ENCODE results near the gene EIPR1. TPM values are rescaled to one million over a fixed set of nuclear protein-coding genes. Genes with fewer than 3 reads are reported as not detected.
A peak's percentile ranks its signal among the peaks of the same experiment; 100 is the strongest.
"Not testable (repeated sequence)": the region's sequence is repeated elsewhere in the genome, so short reads cannot be mapped to it uniquely, and the experiment has no call there.

The EIPR1 gene
- total RNA-seq, 1 donor from 2014 or later: 46.4 TPM

DNA sequence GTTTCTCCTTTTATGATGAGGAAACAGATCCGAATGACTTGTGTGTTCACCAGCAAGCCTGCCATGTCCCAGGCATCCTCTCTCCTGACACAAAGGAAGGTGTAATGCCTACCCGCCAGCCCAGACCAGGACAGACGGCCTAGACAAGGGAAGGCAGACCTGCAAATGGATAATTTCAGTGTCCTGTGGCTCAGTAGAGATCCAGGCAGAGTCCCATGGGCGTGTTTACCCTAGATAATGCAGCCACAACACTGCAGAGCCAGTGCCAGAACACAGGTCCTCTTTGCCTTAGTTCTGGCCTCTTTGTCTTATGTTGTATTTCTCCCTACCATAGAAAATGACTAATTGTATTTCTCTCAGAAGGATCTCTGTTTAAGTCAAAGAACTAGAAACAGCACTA is 14.6 kb upstream of the EIPR1 start:
- DNase-seq (ENCODE audit: low spot score): no peak
- Mint-ChIP-seq H3K36me3 (ENCODE audit: low read depth) (peaks cover 86% of the 10 kb centered on the region), H3K27ac (no peak overlapping the region), H3K27me3 (ENCODE audit: low read depth) (no peaks in the 10 kb centered on the region), H3K4me3 (ENCODE audit: low read depth) (no peak overlapping the region), H3K9me3 (peaks cover 27% of the 10 kb centered on the region), H3K4me1 (ENCODE audit: low read depth) (no peaks in the 10 kb centered on the region)
- intact Hi-C loops (cut with micrococcal nuclease): no loop called here

DNA sequence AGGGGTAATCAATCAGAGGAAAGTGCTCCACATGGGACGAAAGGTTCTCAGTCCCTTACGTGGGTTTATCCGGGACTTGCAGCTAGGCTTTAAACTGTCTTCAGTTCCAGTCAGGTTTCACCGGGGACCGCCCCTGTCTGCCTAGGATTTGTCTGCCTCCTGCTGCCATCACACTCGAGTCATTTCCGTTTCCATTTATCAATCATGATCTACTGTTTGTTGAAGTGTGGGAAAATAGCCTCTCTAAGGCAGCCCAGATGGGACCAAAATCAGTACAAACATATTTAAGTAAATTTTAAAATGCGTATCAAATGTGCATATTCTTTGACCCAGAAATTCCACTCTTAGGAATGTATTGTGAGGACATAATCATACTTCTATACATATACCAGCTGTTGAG is 12.4 kb upstream of the EIPR1 start:
- no peaks in the 10 kb centered on the region for H3K4me1 Mint-ChIP-seq (ENCODE audit: low read depth)
- DNase-seq (ENCODE audit: low spot score): no peak
- H3K27ac Mint-ChIP-seq: no peak overlapping the region
- H3K9me3 Mint-ChIP-seq: peaks cover 8% of the 10 kb centered on the region
- no peak overlapping the region for H3K4me3 Mint-ChIP-seq (ENCODE audit: low read depth)
- no peaks in the 10 kb centered on the region for H3K27me3 Mint-ChIP-seq (ENCODE audit: low read depth)
- H3K36me3 Mint-ChIP-seq (ENCODE audit: low read depth): peaks cover 68% of the 10 kb centered on the region
- intact Hi-C loops (cut with micrococcal nuclease): no loop called here

DNA sequence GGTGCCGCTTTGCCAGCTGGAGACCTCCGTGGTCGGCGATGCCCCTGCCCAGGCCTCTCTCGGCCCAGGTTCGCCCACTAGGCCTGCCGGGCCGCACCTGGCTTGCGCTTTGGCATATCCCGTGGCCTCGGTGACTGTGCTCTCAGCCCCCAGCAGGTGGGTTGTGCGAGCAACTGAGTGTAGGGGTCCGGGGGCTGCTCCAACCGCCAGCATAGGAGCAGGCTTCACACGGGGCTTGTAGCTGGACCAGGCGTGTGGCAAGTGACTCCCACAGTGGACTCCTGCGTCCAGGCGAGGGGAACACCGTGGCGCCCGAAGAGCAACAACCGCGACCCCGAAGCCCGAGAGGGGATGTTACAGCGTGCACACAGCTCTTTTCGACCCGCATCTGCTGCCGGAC is 11.6 kb upstream of the EIPR1 start:
- H3K9me3 Mint-ChIP-seq: no peaks in the 10 kb centered on the region
- H3K4me3 Mint-ChIP-seq (ENCODE audit: low read depth): no peak overlapping the region
- DNase-seq (ENCODE audit: low spot score): no peak
- H3K4me1 Mint-ChIP-seq (ENCODE audit: low read depth): peaks cover 5% of the 10 kb centered on the region
- no peaks in the 10 kb centered on the region for H3K27me3 Mint-ChIP-seq (ENCODE audit: low read depth)
- H3K27ac Mint-ChIP-seq: no peak overlapping the region
- peaks cover 64% of the 10 kb centered on the region for H3K36me3 Mint-ChIP-seq (ENCODE audit: low read depth)
- intact Hi-C loops (cut with micrococcal nuclease): no loop called here

DNA sequence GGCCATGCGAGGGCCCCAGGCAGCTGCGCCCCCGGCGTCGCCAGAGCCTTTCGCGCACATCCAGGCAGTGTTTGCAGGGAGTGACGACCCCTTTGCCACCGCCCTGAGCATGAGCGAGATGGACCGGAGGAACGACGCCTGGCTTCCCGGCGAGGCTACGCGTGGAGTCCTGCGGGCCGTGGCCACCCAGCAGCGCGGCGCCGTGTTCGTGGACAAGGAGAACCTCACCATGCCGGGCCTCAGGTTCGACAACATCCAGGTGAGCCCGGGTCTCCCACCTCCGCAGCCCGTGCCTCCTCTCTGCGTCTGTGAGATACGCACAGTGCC is 10.8 kb upstream of the EIPR1 start:
- Mint-ChIP-seq H3K9me3 (no peaks in the 10 kb centered on the region), H3K27me3 (ENCODE audit: low read depth) (no peaks in the 10 kb centered on the region), H3K4me1 (ENCODE audit: low read depth) (peaks cover 5% of the 10 kb centered on the region), H3K27ac (no peak overlapping the region), H3K36me3 (ENCODE audit: low read depth) (peaks cover 56% of the 10 kb centered on the region), H3K4me3 (ENCODE audit: low read depth) (no peak overlapping the region)
- DNase-seq (ENCODE audit: low spot score): no peak
- intact Hi-C loops (cut with micrococcal nuclease): no loop called here

DNA sequence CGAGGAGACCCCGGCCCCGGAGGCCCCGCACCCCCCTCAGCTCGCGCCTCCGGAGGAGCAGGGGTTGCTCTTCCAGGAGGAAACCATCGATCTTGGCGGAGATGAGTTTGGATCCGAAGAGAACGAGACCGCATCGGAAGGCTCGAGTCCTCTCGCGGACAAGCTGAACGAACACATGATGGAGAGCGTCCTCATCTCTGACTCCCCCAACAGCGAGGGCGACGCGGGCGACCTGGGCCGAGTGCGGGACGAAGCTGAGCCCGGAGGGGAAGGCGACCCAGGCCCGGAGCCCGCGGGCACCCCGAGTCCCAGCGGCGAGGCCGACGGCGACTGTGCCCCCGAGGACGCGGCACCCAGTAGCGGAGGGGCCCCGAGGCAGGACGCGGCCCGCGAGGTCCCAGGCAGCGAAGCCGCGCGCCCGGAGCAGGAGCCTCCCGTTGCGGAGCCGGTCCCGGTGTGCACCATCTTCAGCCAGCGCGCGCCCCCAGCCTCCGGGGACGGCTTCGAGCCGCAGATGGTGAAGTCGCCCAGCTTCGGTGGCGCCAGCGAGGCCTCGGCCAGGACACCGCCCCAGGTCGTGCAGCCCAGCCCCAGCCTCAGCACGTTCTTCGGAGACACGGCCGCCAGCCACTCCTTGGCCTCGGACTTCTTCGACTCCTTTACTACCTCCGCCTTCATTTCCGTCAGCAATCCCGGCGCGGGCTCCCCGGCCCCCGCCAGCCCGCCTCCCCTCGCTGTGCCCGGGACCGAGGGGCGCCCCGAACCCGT is 10.2 kb upstream of the EIPR1 start:
- no peak overlapping the region for H3K4me3 Mint-ChIP-seq (ENCODE audit: low read depth)
- H3K9me3 Mint-ChIP-seq: no peaks in the 10 kb centered on the region
- H3K27ac Mint-ChIP-seq: no peak overlapping the region
- no peak for DNase-seq (ENCODE audit: low spot score)
- H3K27me3 Mint-ChIP-seq (ENCODE audit: low read depth): no peaks in the 10 kb centered on the region
- intact Hi-C loops (cut with micrococcal nuclease): no loop called here
- peaks cover 52% of the 10 kb centered on the region for H3K36me3 Mint-ChIP-seq (ENCODE audit: low read depth)
- peaks cover 5% of the 10 kb centered on the region for H3K4me1 Mint-ChIP-seq (ENCODE audit: low read depth)

DNA sequence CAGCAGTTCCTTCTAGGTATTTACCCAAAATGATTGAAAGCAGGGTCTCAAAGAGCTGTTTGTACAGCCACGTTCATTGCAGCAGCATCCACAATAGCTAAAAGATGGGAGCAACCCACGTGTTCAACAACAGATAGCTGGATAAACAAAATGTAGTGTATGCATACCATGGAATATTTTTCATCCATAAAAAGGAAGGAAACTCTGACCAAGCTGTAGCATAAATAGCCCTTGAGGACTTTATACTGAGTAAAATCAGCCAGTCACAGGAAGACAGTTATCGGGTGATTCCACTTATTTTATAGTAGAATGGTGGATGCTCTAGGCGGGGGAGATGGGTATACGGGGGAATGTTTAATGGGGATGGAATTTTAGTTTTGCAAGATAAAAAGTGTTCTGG is 9.4 kb upstream of the EIPR1 start:
- Mint-ChIP-seq H3K36me3 (ENCODE audit: low read depth) (peaks cover 44% of the 10 kb centered on the region), H3K4me3 (ENCODE audit: low read depth) (no peak overlapping the region), H3K27ac (no peak overlapping the region), H3K9me3 (no peaks in the 10 kb centered on the region), H3K27me3 (ENCODE audit: low read depth) (no peaks in the 10 kb centered on the region), H3K4me1 (ENCODE audit: low read depth) (peaks cover 5% of the 10 kb centered on the region)
- no peak for DNase-seq (ENCODE audit: low spot score)
- intact Hi-C loops (cut with micrococcal nuclease): no loop called here

DNA sequence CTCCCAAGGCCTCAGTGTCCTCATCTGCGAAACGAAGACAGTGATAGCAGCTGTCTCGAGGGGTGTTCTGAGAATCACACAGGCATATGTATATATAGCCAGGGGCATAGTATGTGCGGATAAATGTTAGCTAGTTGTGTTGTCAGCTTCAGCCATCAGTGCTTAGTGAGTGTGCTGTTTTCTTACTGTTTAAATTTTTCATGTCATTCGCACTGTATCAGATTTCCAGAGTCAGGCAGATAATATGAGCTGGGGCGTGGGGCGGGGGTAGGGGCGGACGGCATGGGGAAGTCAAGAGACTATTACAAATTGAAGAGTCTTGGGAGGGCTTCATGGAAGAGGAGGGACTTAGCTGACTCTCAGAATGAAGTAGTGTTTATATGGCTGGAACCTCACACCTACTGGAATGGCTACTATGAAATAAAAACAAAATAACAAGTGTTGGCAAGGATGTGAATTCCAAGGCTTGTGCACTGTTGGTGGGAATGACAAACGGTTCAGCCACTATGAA is 8.9 kb upstream of the EIPR1 start:
- DNase-seq (ENCODE audit: low spot score): no peak
- H3K27ac Mint-ChIP-seq: no peak overlapping the region
- H3K9me3 Mint-ChIP-seq: no peaks in the 10 kb centered on the region
- peaks cover 43% of the 10 kb centered on the region for H3K36me3 Mint-ChIP-seq (ENCODE audit: low read depth)
- no peak overlapping the region for H3K4me3 Mint-ChIP-seq (ENCODE audit: low read depth)
- peaks cover 9% of the 10 kb centered on the region for H3K4me1 Mint-ChIP-seq (ENCODE audit: low read depth)
- no peaks in the 10 kb centered on the region for H3K27me3 Mint-ChIP-seq (ENCODE audit: low read depth)
- intact Hi-C loops (cut with micrococcal nuclease): no loop called here

DNA sequence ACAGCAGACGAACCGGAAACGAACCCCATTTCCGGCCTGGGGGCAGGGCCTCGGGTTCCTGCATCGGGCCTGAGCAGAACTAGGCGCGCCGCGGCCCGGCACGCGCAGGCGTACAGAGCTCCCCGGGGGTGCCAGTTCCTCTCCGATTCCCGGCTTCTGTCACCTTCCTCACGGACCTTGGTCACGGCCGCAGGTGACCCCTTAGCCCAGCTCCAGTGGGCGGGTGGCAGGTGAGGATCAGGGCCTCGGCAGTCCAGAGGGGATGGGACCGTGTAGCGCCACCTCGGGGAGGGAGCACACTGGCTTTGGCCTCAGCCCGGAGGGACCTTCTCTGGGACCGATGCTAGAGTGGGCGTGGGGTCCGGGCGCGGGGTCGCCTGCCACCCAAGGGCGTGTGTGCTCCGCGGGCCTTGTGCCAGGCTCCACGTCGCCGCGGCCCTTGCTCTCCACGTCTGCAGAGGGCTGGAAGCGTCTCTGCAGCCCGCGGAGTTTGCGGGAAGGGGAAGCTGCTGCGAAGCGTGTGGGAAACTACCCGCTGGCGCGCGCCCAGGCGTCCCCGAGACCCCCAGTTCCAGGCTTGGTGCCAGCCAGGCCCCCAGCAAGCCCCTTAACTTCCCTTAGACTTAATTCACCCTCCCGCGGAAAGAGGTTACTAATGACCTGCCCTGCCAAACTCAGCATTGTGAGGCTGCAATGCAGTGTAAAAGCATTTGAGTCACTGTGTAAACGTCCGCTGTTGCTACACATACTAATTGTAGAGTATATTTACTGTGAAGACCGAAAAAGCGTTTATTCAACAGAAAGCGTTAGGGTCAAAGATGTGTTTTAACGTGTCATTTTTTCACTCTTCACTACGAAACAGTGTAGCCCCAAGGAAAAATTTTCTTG is 2.3 kb upstream of the EIPR1 start, which contains the start of gene TRAPPC12:
TRAPPC12 (plus strand) TSS at position 48 of the 888 bp plus-strand sequence. CDS start 7,930 bp downstream, outside the sequence.
- DNase-seq (ENCODE audit: low spot score): peak; percentile 91
- peaks cover 33% of the 10 kb centered on the region for H3K4me1 Mint-ChIP-seq (ENCODE audit: low read depth)
- peak within 1 kb of the TSS; percentile 97 for H3K27ac Mint-ChIP-seq
- H3K9me3 Mint-ChIP-seq: no peaks in the 10 kb centered on the region
- no peaks in the 10 kb centered on the region for H3K27me3 Mint-ChIP-seq (ENCODE audit: low read depth)
- intact Hi-C loops (cut with micrococcal nuclease): loop anchor here (1.0 to 2.0 kb wide), 2 partner anchors 271 to 767 kb away; no protein-coding TSS in a partner anchor
- H3K36me3 Mint-ChIP-seq (ENCODE audit: low read depth): peaks cover 35% of the 10 kb centered on the region
- peak within 1 kb of the TSS; percentile 97 for H3K4me3 Mint-ChIP-seq (ENCODE audit: low read depth)

DNA sequence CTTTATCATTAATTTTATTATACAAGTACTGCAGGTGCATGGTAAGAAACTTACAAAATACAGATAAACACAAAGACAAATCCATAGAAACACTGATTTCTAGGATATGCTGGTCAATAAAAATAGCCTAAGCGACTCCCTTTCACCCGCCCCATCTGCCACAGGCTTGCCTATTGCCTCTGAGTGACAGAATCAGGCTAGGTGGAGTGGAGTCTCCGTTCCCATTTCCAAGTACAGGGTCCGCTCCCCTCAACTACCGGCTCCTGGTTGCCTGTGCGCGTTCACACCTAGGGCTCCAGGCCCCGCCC is 1.7 kb upstream of the EIPR1 start:
- DNase-seq (ENCODE audit: low spot score): no peak
- H3K4me1 Mint-ChIP-seq (ENCODE audit: low read depth): peaks cover 27% of the 10 kb centered on the region
- H3K4me3 Mint-ChIP-seq (ENCODE audit: low read depth): peak overlapping the region; percentile 97
- H3K9me3 Mint-ChIP-seq: no peaks in the 10 kb centered on the region
- peaks cover 31% of the 10 kb centered on the region for H3K36me3 Mint-ChIP-seq (ENCODE audit: low read depth)
- H3K27me3 Mint-ChIP-seq (ENCODE audit: low read depth): no peaks in the 10 kb centered on the region
- peak overlapping the region; percentile 97 for H3K27ac Mint-ChIP-seq
- intact Hi-C loops (cut with micrococcal nuclease): loop anchor here (1.0 to 2.0 kb wide), 2 partner anchors 272 to 766 kb away; no protein-coding TSS in a partner anchor

DNA sequence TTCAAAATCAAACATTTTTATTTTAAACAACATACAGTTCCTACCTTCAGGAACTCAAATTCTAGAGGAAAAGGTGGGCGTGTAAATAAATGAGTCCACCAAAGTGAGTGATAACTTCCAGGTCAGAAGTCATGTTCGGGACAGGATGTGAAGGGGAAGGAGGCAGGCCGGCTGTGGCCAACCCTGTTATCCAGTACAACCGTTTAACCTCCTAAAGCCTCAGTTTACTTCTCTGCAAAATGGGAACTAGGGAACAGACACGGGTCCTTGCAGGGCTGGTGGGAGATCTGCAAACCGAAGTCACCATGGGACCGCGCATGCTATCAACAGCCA is 373 bp downstream of the EIPR1 start:
- DNase-seq (ENCODE audit: low spot score): no peak
- intact Hi-C loops (cut with micrococcal nuclease): loop anchor here (1.0 kb wide), 4 partner anchors 142 to 198 kb away; partner anchors contain the start of genes ADI1, RNASEH1 and RPS7
- Mint-ChIP-seq H3K27me3 (ENCODE audit: low read depth) (no peaks in the 10 kb centered on the region), H3K27ac (peak overlapping the region; percentile 97), H3K36me3 (ENCODE audit: low read depth) (peaks cover 31% of the 10 kb centered on the region), H3K9me3 (no peaks in the 10 kb centered on the region), H3K4me1 (ENCODE audit: low read depth) (peaks cover 27% of the 10 kb centered on the region), H3K4me3 (ENCODE audit: low read depth) (peak overlapping the region; percentile 97)

DNA sequence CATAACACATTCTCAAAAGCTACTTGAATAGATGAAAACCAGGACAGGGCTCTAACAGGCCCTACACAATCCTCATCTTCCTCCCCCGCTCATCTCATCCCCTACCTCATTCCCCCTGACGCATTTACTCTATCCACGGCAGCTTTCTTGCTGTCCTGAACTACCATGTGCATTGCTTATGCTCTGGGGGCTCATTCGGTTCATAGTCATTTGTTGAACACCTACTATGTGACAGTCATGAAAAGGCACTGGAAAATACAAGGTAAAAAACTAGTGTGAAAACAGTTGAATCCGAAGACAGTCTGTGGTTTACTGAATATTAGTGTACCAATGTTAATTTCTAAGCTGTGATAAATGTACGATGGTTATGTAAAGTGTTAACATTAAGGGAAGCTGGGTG is 797 bp downstream of the EIPR1 start:
- Mint-ChIP-seq H3K36me3 (ENCODE audit: low read depth) (peaks cover 29% of the 10 kb centered on the region), H3K27me3 (ENCODE audit: low read depth) (no peaks in the 10 kb centered on the region), H3K4me1 (ENCODE audit: low read depth) (peaks cover 26% of the 10 kb centered on the region), H3K4me3 (ENCODE audit: low read depth) (peak overlapping the region; percentile 97), H3K27ac (peak overlapping the region; percentile 97), H3K9me3 (no peaks in the 10 kb centered on the region)
- DNase-seq (ENCODE audit: low spot score): no peak
- intact Hi-C loops (cut with micrococcal nuclease): loop anchor here (1.0 kb wide), 4 partner anchors 142 to 198 kb away; partner anchors contain the start of genes ADI1, RNASEH1 and RPS7

DNA sequence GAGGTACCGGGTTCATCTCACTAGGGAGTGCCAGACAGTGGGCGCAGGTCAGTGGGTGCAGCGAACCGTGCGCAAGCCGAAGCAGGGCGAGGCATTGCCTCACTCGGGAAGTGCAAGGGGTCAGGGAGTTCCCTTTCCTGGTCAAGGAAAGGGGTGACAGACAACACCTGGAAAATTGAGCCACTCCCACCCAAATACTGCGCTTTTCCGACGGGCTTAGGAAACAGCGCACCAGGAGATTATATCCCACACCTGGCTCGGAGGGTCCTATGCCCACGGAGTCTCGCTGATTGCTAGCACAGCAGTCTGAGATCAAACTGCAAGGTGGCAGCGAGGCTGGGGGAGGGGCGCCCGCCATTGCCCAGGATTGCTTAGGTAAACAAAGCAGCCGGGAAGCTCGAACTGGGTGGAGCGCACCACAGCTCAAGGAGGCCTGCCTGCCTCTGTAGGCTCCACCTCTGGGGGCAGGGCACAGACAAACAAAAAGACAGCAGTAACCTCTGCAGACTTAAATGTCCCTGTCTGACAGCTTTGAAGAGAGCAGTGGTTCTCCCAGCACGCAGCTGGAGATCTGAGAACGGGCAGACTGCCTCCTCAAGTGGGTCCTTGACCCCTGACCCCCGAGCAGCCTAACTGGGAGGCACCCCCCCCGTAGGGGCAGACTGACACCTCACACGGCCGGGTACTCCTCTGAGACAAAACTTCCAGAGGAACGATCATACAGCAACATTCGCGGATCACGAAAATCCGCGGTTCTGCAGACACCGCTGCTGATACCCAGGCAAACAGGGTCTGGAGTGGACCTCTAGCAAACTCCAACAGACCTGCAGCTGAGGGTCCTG is 8.1 kb downstream of the EIPR1 start:
- DNase-seq (ENCODE audit: low spot score); H3K4me1 Mint-ChIP-seq (ENCODE audit: low read depth); H3K27ac Mint-ChIP-seq; H3K4me3 Mint-ChIP-seq (ENCODE audit: low read depth); H3K36me3 Mint-ChIP-seq (ENCODE audit: low read depth); intact Hi-C loops (cut with micrococcal nuclease); H3K27me3 Mint-ChIP-seq (ENCODE audit: low read depth); H3K9me3 Mint-ChIP-seq: not testable (repeated sequence)

Data from activated T-helper 2 cell treated with anti-CD3 and anti-CD28 coated beads, Interferon-gamma antibody, Interleukin-2, Interleukin-4, amounts not matched to agents 10 μg/mL and 5 μg/mL and 100 μg/mL, durations not matched to agents 14 hours and 24 hours and 36 hours (primary cell).